ENCODE measurements around the gene TINCR.

TINCR gene

DNA sequence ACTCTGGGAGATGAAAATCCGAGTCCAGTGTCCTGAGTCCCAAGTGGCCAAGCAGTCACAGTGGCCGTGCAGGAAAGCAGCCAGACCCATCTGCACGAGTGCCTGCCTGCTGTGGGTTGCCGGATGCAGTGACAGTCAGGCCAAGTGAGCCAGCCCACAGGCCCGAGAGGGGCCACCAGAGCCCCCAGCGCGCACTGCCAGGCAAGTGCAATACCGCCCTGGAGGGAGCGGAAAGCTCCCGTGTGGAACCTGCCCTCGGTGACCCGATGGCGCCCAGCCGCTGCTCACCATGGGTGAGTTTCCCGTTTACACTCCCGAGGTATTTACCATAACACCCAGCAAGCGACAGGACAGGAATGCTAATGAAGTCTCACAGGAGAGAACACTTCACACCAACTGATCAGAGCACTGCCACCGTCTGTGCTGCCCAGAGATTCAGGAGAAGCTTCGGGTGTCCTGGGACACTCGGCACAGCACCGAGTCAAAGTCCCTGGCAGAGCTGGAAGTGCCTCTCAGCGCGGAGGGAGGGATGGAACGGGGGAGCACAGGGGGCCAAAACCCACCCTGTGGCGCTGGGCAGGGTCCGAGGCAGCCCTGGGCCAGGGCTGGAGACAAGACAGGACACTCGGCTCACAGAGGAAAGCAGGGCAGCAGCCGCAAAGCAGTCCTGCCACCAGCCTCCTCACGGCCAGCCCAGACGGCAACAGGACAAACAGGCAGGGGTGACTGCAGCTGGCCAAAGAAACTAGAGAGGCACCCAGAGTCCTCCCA is 21.3 kb upstream of the TINCR start:
- no peak for FAIRE-seq

DNA sequence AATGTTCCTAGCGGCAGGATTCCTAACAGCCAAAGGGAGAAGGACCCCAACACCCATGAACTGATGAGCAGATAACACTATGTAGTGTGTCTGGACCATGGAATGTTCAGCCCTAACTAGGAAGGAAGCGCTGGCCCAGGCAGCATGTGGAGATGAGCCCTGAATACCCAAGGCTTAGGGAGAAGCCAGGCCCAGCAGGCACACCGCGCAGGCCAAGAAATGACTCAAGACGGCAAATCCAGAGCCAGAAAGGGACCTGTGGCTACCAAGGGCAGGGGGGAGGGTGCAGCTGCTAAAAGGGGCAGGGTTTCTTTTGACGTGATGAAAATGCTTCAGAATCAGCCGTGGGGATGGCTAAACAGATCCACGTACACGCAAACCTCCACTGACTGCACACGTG is 20.7 kb upstream of the TINCR start:
- no peak for FAIRE-seq

DNA sequence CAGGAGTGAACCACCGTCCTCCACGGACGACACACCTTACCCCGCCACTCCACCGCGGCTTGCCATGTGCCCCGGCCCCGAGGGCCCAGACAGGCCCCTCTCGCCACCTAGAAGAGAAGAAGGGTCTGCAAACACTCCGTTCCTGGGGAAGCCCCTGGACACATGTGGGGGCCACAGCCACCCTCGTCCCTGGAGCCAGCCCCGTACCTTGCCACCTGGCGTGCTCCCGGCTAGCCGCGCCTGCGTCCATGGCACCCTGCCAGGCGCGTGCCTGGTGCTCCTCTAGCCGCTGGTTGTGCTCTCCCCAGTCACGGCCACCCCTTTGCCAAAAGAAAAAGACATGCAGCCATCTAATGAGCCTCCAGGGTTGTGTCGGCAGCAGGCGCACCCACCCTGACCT is 19.9 kb upstream of the TINCR start:
- FAIRE-seq: no peak

DNA sequence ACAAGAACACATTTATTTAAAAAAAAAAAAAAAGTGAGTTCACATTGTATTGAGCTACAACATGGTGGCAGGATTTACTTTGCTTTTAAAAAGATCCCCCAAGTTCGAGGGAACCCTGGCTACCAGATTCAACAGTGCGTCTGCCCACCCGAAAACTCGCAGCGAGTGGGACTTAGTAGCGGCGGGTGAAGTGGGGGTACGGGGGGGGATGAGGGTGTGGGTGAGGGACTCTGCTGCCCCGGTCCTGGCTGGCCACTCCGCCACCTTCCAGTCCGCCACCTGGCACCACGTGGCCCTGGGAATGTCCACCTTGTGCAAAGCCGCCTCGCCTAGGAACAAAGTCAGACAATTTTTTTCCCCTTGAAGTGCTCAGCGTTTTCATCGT is 19.3 kb upstream of the TINCR start:
- no peak for FAIRE-seq

DNA sequence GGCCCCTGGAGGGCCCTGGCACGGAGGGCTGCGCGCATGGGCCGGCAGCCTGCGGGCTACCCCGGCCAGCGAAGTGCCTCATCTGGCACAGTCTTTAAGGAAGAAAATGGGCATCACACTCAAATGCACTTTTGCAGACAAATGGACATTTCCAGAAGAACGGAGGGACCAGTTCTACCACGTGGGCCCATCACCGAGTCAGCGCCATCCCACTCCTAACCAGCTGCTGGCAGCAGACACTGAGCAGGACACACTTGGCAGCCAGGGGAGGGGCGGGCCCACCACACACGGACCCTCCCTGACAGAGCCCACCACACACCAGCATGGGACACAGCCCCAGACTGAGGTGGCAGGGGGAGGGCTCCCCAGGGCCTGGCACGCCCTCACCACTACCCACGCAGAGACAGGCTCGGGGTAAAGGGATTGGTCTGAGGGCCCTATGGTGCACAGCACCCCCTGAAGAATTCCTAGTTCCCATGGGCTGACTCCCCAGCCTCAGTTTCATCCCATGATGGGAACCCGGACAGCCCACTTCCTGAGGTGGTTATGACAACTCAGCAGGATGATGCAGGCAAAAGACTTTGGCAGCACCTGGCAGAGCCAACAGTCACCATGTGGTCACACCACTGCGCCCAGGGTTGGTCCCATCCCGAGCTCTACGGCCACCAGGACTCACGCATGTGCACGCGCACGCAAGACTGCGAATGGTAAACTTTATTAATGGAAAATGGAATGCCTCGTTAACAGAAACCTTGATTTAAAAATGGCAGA is 18.7 kb upstream of the TINCR start:
- no peak for FAIRE-seq

DNA sequence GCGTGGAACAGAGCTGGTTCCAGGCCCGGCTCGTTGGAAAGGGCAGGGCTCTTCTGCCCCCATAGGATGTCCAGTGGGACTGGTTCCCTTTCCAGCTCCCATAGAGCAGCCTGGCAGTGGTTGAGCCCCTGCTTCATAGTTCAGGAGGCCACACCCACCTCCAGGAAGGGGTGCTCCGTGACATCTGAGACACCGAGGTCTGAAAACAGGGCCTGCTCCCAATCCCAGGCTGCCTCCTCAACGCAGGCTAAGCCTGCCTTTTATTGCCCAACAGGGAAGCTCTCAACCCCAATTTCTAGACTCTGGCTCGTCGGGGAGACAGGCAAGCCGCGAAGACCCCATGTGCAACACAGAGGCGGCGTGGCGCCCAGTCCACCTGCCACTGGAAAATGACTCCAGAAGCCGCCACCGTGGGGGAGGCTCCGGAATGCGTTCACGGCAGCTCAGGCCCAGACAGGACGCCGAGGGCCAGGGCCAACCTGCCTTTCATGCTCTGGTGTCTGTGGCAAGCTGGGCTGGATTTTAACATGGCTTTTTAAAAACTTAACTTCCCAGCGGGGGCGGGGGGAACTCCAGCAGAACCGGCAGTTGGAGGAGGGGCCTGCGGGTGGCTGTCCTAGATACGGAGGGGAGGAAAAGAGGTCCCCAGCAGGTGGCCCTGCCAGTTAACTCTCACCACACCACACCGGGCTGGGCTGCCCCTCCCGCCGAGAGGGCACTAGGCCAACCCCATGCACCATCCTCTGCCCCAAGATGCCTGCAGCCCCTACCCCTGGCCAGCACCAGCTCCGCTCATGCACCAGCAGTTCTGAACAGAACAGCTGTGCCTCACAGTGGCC is 17.9 kb upstream of the TINCR start:
- no peak for FAIRE-seq

DNA sequence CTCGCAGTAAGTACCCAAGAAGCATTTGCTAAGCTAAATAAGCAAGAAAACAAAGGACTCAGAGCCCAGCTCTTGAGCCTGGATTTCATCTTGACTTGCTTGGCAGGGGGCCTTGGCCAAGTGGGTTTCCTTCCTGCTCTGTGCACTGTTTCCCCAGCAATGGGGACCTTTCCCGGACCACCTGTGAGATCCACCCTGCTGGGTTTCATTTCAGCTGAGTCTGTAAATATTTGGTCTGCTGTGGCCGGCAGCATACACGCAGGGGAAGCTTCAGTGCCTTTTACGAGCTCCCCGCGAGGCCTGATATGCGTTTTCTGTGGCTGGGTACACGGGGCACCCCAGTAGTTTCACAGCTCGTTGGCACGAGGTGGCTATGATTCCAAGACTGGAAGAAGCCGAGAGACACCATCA is 12.4 kb upstream of the TINCR start:
- no peak for FAIRE-seq

DNA sequence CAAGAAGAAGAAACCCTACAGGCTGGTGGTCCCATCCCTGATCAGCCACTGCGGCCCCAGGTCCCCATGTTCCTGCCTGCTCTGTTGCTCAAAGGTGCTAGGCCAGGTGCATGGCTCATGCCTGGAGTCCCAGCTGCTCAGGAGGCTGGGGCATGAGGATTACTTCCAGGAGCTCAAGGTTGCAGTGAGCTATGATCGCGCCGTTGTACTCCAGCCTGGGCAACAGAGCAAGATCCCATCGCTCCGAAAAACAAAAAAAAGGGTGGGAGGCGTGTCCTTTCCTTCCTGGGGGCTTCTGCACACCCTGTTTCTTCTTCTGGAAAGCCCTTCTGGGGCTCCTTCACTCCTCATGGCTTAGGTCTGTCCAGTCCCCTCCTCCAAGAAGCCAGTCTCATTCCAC is 11.9 kb upstream of the TINCR start:
- FAIRE-seq: no peak

DNA sequence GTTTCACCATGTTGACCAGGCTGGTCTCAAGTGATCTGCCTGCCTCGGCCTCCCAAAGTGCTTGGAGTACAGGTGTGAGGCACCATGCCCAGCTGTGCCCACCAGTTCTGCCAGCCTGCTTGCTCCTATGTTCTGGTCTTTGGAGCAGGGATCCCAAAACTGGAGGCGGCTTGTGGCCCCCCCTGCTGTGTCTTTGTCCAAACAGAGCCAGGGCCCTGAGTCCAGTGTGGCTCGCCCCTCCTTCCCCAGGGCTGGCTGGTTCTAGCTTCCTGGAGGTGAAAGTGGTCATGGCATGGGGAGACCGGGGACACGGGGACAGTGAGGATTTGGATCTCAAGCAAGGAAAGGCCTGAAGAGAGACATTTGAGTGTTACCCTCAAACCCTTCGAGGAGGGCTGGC is 11.5 kb upstream of the TINCR start:
- FAIRE-seq: no peak

DNA sequence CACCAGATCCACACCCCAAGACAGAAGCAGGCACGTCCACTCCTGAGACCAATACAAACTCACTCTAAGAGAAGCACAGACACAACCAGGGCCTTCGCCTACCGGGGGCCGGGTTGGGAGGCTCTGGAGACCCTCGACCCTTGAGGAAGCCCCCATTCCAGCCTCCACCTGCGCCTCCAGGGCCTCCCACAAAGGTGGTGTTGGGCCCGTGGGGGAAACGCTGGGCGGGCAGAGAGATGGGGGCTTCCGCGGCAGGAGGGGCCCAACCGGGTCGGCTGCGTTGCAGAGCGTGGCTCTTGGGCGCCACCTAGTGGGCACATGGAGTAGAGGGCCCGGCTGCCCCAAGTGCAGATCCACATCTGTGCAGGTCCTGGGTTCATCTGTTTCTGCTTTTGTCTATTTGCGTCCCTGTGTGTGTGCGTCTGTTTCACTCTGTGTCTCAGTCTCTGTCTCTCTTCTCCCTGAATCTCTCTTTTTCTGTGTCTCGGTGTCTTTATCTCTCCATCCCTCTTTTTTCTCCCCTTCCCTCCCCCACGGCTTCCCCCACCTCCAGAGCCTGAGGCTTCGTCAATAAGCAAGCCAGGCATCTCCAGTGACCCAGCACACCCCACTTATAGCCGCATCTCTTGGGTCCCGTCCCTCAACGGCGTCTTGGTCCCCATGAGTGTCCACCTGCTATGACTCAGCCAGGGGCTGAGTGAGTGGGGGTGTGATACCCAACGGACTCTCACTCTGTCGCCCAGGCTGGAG is 10.5 kb upstream of the TINCR start:
- no peak for FAIRE-seq

DNA sequence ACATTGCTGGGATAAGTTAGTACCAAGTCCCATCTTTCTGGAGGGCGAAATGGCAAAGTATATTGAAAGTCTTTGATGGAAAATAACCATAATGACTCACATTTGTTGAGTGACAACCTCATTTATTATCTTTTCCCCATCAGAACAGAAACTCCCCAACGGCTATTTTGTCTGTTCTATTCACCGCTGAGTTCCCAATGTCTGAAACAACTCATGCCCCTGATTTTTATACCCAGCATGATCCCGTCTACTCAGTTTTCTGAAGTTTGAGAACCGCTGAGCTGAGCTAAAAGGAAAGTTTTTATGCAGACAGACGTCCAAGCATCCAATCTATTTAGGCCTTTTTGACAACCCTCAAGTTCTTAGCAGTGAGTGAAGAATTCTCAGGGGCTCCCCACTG is 7.8 kb upstream of the TINCR start:
- no peak for FAIRE-seq

DNA sequence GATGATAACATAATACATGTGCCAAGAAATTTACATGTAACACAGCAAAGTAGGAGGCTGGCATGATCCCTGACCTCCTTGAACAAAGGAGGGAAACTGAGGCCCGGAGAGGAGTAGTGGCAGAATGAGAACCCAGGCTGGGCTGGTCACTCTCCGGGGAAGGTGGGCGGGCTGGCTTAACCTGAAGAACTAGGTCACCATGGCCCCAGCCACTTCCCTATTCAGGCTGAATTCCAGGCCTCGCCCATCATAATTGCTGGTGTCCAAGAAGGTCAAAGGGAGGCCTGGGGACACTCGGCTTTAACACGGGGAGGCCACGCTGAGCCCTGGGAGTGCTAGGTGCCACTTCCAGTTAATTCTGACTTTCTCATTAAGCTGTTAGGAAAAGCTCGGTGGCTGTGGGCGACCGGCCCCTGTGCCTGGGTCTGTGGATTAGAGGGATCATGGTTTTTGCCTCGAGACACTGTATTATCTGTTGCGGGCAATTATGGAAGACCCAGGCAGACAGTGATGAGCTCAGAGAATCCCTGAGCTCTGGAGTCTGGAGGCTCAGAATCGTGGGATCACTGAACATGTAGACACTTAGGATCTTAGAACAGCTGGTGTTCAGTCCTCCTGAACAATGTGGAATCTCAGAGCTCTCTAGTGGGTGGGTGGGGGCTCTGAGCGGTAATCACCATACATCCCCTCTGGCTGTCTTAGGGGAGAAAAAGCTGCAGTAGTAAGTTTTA is 5.0 kb upstream of the TINCR start:
- no peak for FAIRE-seq

DNA sequence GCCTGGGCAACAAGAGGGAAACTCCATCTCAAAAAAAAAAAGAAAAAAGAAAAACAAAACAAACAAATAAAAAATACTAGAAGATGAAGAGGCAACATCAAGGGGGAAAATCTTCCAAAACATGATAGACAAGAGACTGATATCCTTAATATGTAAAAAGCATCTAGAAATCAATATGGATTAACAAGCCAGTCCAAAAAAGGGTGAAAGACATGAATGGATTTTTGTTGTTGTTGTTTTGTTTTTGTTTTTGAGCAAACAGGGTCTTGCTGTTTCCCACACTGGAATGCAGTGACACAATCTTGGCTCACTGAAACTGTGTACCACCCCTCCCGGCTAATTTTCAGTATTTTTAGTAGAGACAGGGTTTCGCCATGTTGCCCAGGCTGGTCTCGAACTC is 4.0 kb upstream of the TINCR start:
- no peak for FAIRE-seq

DNA sequence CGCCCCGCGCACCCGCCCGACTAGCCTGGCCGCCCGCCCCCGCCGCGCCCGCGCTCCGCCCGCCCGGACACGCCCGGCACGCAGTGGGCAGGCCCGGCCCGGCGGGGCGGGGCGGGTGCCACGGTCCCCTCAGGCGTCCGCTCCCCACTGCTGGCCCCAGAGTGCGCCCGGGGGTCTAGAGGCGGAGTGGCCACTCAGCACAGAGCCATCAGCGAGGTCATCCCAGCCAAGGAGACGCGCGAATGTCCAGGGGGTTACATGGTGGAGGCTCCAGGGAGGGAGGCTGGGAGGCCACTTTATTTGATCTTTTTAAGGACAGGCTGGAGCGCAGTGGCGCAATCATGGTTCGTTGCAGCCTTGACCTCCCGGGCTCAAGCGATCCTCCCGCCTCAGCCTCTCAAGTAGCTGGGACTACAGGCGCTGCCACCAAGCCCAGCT is 236 bp upstream of the TINCR start:
- FAIRE-seq: no peak

DNA sequence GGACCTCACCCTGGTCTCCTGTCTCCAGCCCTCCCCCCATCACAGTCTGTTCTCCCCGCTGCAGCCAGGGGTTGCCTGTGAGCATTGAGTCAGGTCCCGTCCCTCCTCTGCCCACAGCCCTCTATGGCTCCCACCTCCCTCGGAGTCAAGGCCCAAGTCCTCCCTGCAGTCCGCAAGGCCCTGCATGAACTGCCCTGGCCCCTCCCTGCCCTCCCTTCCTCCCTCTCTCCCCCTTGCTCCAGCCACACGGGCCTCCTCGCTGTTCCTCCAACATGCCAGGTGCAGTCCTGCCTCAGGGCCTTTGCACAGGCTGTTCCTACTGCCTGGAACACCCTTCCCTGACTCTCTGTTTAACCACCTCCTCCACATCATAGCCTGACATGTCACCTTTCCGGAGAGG is 2.8 kb downstream of the TINCR start:
- FAIRE-seq: no peak

DNA sequence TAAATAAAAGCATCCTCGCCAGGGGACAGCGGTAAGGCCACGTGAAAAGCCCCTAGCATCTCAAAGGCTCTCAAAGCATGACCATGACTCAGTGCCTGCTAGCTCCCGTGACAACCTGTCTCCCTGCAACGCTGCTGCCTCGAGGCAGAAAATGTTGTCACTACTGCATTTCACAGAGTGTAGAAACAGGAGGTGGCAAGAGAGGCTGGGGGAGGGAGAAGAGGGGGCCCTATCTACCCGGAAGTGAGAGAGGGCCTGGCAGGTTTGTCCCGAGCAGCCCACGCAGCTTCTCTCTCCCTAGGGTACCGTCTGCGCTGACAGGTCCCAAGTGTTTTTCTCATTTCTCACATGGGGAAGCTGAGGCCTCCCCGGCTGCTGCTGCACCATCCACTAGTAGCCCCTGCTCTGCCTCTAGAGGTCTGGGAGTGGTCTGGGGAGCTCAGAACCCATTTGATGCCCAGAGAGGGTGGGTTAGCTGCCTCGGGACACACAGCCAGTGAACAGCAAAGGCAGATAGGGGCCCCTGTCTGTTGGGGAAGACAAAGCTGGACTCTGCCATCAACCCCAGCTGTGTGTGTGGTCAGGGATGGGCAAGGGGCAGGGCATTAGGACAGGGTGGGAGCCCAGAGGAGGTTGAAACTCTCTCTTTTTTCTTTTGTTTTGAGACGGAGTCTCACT is 3.7 kb downstream of the TINCR start:
- FAIRE-seq: no peak

DNA sequence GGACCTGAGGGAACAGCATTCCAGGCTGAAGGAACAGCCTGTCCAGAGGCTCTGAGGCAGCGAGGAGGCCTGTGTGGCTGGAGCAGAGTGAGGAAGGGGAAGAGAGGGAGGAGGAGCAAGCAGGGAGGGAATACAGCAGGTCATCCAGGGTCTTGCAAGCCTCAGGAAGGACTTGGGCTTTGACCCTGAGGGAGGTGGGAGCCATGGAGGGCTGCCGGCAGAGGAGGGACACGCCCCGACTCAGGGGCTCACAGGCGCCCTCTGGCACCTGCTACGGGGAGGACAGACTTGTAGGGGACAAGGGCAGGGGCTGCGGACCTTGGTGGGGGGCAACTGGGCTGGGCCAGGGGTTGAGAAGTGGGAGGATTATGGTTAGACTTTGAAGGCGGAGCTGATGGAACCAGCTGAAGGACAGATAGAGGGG is 4.7 kb downstream of the TINCR start:
- no peak for FAIRE-seq

DNA sequence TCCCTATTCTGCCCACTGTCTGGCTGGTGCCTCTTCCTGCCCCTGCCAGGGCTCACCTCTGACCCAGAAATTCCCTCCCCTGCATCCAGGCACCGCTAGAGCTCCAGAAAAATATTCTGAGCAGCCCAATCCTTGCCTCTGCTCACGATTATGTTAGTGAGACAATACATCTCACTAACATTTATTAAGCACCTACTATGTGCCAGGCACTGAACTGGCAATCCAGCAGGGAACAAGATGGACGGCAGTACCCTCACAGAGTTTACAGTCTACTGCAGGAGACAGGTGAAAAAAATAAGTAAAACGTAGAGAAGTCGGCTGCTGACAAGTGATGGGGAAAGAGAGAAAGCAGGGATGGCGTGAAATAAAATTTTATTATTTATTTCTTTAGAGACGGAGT is 5.5 kb downstream of the TINCR start:
- no peak for FAIRE-seq

DNA sequence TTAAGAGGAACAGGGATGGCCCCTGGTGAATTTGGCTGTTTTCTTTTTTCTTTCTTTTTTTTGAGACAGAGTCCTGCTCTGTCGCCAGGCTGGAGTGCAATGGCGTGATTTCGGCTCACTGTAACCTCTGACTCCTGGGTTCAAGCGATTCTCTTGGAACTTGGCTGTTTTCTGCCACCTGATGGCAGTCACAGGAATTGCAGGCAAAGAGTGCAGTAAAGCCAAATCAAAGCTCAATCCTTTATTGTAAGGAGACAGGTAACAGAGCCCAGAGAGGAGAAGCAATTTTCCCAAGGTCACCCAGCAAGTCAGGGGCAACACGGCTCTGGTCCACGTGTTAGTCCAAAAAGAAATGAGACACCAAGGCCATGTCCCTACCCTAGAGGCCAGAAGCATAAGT is 6.2 kb downstream of the TINCR start:
- FAIRE-seq: no peak

DNA sequence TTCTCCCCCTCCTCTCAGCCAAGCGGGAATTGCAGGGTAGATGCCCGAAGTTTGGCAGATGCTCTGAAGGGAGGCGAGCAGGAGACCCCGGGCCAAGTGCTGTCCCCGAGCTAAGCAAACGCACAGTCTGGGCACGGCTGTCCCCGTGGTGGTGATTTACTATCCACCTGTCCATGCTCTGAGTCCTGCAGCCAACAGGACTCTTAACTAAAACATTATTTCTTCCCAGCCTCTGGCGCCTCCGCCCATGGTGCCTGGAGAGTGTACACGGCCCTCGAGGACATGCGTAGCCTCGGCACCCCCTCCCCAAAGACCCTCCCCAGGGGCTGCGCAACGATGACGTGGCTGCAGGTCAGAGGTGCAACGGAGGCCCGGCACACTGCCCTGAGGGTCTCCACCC is 7.6 kb downstream of the TINCR start:
- FAIRE-seq: no peak

DNA sequence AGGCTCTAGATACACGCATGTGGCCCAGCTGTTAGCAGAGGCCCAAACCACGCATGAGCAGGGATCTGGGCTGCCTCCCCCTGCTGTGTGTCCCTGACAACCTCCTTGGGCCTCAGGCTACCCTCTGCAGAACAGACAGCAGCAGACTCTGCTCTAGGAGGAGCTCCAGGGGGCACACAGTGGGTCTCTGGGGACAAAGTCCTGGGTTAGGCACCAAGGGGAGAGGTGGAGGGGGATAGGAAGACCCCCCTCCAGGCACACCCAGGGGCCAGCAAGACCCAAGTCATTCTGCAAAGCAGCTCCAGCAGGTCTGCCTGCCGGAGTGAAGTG is 8.0 kb downstream of the TINCR start:
- FAIRE-seq: no peak

DNA sequence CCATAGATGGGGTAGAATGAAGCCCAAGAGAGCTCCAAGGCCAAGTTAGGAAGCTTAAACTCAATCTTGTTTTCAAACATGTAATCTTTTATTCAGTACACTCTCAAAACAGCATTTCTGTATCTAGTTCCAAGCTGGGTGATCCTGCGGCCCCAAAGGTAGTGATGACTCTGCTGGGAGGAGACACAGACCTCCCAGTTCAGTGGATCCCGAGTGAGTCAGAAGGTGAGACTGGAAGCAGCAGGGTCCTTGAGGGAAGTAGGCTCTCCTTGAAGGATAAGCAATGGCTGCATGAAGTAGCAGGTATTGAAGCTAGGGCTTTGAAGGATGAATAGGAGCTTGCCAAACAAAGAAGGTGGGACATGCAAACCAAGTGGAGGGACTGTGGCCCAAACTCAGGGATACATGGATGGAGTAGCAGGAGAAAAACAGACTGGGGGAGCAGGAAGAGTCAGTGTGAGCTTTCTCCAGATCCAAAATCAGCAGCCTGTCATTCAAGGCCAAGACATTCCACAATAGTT is 9.6 kb downstream of the TINCR start:
- no peak for FAIRE-seq
